Thoracic aorta (tissue), 2 donors: ENCODE data around the gene MLKL. TPM values are rescaled to one million over a fixed set of nuclear protein-coding genes. Genes with fewer than 3 reads are reported as not detected.
"Not testable (repeated sequence)": the region's sequence is repeated elsewhere in the genome, so short reads cannot be mapped to it uniquely, and the experiment has no call there.

Source experiments
- ATAC-seq: fragments of 150-250 bp; one replicate; pipeline ENCODE4 v1.8.0; 2017; ENCODE audit warnings: low read depth; ENCODE audit not compliant: insufficient number of reproducible peaks, low FRiP score
- DNase-seq: peaks from one replicate; pipeline ENCODE4 v3.0.0-alpha.2; 2020; ENCODE audit warnings: low spot score
- H3K27ac ChIP-seq, 2 donors: fragments of 200-600 bp; sonication (generic); 1 replicate in 1 of 2; 2 replicates in 1 of 2; pipeline ENCODE4 v1.5.1; 2016; ENCODE audit warnings: mild to moderate bottlenecking in 2 of 2, moderate library complexity in 2 of 2
- H3K27me3 ChIP-seq: fragments of 200-600 bp; sonication (generic); replicated peaks from 2 replicates; pipeline ENCODE4 v1.6.0; 2016; ENCODE audit warnings: mild to moderate bottlenecking; ENCODE audit not compliant: insufficient read depth
- H3K36me3 ChIP-seq: fragments of 200-600 bp; sonication (generic); one replicate; pipeline ENCODE4 v1.5.1; 2016
- H3K4me1 ChIP-seq, 2 donors: fragments of 200-600 bp; sonication (generic); 1 replicate in 1 of 2; 2 replicates in 1 of 2; pipeline versions ENCODE4 v1.5.1 to v1.6.0; 2016; ENCODE audit warnings: low read depth in 2 of 2, mild to moderate bottlenecking in 1 of 2; ENCODE audit not compliant: control insufficient read depth in 1 of 2
- H3K4me3 ChIP-seq: fragments of 200-600 bp; sonication (generic); 2 replicates; pipeline ENCODE4 v1.5.1; 2016; ENCODE audit warnings: mild to moderate bottlenecking
- H3K9me3 ChIP-seq: fragments of 200-600 bp; sonication (generic); 2 replicates; pipeline ENCODE4 v1.5.1; 2016
- total RNA-seq, 2 donors: library from RNA; depleted of rRNA; stranded (reverse); fragments of >200 nt; gene quantifications; one replicate each; pipeline versions ENCODE4 v1.1.0 to v1.2.3, GENCODE V29; 2016
- TF ChIP-seq, protein P1 (sequence below): fragments of 200-600 bp; sonication (generic); IDR thresholded peaks from one replicate; pipeline ENCODE4 v1.5.1; 2019; ENCODE audit warnings: antibody characterized with exemption

Gene MLKL
- total RNA-seq, 2 donors from 2014 or later: 11.4 to 47.0 TPM

DNA sequence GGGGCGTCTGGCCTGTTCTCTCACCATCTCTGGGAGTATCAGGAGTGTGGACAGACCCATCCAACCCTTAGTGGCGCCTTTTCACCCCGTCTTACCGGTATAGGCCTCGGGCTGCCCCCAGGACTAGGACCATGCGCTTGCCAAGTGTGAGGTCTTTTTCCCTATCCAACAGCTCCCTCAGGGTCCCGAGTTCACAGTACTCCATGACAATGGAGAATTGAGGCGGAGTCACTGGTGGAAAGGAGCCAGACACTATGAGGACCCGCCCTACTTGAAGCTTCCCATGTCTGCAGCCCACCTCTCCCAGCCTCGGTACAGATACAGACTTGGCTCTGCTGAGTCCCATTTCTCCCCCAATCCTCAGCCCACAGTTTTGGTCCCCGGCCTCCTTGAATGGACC lies 18.1 kb downstream of the MLKL start:
- TF ChIP-seq, protein P1, sequence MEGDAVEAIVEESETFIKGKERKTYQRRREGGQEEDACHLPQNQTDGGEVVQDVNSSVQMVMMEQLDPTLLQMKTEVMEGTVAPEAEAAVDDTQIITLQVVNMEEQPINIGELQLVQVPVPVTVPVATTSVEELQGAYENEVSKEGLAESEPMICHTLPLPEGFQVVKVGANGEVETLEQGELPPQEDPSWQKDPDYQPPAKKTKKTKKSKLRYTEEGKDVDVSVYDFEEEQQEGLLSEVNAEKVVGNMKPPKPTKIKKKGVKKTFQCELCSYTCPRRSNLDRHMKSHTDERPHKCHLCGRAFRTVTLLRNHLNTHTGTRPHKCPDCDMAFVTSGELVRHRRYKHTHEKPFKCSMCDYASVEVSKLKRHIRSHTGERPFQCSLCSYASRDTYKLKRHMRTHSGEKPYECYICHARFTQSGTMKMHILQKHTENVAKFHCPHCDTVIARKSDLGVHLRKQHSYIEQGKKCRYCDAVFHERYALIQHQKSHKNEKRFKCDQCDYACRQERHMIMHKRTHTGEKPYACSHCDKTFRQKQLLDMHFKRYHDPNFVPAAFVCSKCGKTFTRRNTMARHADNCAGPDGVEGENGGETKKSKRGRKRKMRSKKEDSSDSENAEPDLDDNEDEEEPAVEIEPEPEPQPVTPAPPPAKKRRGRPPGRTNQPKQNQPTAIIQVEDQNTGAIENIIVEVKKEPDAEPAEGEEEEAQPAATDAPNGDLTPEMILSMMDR: no peak
- no peaks in the 10 kb centered on the region for H3K9me3 ChIP-seq
- no peak overlapping the region for H3K27ac ChIP-seq
- peaks cover 11% of the 10 kb centered on the region for H3K36me3 ChIP-seq
- H3K4me1 ChIP-seq: no peaks in the 10 kb centered on the region
- ATAC-seq: no peak
- DNase-seq: no peak
- H3K4me3 ChIP-seq: no peak overlapping the region
- H3K27me3 ChIP-seq: no peaks in the 10 kb centered on the region

DNA sequence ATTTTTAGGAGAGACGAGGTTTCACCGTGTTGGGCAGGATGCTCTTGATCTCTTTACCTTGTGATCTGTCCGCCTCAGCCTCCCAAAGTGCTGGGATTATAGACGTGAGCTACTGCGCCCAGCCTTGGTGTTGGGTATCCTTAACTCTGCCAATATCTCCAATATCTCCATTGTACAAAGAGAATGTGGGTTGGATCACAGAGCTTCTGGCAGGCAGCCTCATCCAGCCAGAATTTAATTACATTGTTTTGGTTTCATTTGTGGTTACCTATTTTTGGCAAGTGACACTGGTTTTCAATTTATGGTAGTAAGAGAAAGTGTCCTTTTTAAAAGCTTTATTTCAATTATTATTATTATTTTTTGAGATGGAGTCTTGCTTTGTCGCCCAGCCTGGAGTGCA lies 20.0 kb downstream of the MLKL start:
- DNase-seq (no peak), ATAC-seq (no peak)
- Histone ChIP-seq H3K27me3 (no peaks in the 10 kb centered on the region), H3K4me3 (no peak overlapping the region), H3K4me1 (no peaks in the 10 kb centered on the region), H3K27ac (no peak overlapping the region), H3K36me3 (peaks cover 15% of the 10 kb centered on the region), H3K9me3 (no peaks in the 10 kb centered on the region)
- TF ChIP-seq, protein P1: no peak

DNA sequence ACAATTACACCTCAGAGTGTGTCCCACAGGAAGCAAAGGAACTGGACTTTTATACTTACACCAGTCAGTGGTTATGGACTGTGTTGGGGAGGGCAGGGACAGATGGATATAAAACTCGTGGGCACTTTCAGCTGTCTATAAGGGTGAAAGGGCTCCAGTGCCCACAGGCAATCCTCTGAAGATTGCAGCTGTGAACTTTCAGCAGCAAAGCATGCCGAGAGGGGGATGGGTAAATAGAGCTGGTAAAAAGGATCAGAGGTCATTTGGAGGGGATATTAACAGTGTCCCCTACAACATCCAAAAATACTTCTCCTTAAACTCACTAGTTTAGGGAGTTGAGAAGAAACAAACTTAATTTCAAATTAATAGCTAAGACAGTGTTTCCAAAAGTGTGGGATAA lies 20.7 kb downstream of the MLKL start:
- H3K4me3 ChIP-seq: no peak overlapping the region
- no peak overlapping the region for H3K27ac ChIP-seq
- TF ChIP-seq, protein P1: no peak
- H3K36me3 ChIP-seq: peaks cover 14% of the 10 kb centered on the region
- no peaks in the 10 kb centered on the region for H3K4me1 ChIP-seq
- H3K9me3 ChIP-seq: no peaks in the 10 kb centered on the region
- H3K27me3 ChIP-seq: no peaks in the 10 kb centered on the region
- DNase-seq: no peak
- ATAC-seq: no peak

DNA sequence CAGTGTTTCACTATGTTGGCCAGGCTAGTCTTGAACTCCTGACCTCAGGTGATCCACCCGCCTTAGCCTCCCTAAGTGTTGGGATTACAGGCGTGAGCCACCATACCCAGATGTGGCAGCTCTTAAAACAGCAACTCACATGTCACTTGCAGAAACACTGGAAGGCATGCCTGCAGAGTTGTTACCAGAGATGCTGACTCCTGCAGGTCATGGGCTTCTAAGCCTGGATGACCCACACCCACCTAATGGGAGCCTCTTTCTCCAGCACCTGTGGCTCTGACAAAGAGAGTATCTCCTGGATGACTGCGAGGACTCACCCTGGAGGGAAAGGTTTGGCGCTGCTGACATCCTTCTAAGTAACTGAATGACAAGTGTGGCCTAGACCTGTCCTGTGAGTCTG lies 22.8 kb downstream of the MLKL start:
- ATAC-seq (no peak), DNase-seq (no peak)
- H3K27ac ChIP-seq: no peak overlapping the region
- TF ChIP-seq, protein P1: no peak
- H3K4me3 ChIP-seq: no peak overlapping the region
- no peaks in the 10 kb centered on the region for H3K27me3 ChIP-seq
- peaks cover 17% of the 10 kb centered on the region for H3K36me3 ChIP-seq
- no peaks in the 10 kb centered on the region for H3K4me1 ChIP-seq
- no peaks in the 10 kb centered on the region for H3K9me3 ChIP-seq

DNA sequence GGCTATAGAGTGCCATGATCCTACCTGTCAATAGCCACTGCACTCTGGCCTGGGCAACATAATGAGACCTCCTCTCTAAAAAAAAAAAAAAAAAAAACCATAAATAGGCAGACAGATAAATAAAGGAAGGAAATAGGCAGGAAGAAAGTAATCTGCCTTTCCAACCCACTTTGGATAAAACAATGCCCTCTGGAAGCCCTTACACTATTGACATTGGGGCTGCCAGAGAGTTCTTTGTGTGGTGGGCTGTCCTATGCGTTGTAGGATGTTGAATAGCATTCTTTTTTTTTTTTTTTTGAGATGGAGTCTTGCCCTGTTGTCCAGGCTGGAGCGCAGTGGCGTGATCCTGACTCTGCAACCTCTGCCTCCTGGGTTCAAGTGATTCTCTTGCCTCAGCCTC lies 26.8 kb downstream of the MLKL start:
- Histone ChIP-seq H3K27ac (no peak overlapping the region), H3K27me3 (no peaks in the 10 kb centered on the region), H3K4me1 (no peaks in the 10 kb centered on the region), H3K36me3 (peaks cover 17% of the 10 kb centered on the region), H3K9me3 (no peaks in the 10 kb centered on the region), H3K4me3 (no peak overlapping the region)
- DNase-seq: no peak
- TF ChIP-seq, protein P1: no peak
- no peak for ATAC-seq

DNA sequence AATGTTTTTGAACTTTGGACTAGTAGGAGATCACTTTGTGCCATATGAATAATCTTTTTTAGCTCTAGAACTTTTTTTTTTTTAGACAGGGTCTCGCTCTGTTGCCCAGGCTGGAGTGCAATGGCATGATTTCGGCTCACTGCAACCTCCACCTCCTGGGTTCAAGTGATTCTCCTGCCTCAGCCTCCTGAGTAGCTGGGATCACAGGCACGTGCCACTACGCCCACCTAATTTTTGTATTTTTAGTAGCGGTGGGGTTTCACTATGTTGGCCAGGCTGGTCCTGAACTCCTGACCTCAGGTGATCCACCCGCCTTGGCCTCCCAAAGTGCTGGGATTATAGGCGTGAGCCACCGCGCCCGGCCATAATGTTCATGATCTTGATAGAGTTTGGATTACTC lies 31.8 kb downstream of the MLKL start:
- not testable (repeated sequence) for DNase-seq, H3K4me3 ChIP-seq, ATAC-seq, H3K27me3 ChIP-seq, H3K9me3 ChIP-seq, H3K27ac ChIP-seq
- peaks cover 15% of the 10 kb centered on the region for H3K36me3 ChIP-seq
- H3K4me1 ChIP-seq: peaks cover 8 to 15% of the 10 kb centered on the region in 2 donors
